GM12873 (cell line): ENCODE measurements around the gene DGKQ.

Experiments
- TF ChIP-seq, protein P1 (sequence below): IDR thresholded peaks from 2 replicates; pipeline ENCODE4 v1.5.1; 2012; ENCODE audit warnings: low read depth, mild to moderate bottlenecking, moderate library complexity, low read length, control low read depth; ENCODE audit not compliant: insufficient read depth; ENCODE audit errors: missing control alignments

The DGKQ gene

DNA sequence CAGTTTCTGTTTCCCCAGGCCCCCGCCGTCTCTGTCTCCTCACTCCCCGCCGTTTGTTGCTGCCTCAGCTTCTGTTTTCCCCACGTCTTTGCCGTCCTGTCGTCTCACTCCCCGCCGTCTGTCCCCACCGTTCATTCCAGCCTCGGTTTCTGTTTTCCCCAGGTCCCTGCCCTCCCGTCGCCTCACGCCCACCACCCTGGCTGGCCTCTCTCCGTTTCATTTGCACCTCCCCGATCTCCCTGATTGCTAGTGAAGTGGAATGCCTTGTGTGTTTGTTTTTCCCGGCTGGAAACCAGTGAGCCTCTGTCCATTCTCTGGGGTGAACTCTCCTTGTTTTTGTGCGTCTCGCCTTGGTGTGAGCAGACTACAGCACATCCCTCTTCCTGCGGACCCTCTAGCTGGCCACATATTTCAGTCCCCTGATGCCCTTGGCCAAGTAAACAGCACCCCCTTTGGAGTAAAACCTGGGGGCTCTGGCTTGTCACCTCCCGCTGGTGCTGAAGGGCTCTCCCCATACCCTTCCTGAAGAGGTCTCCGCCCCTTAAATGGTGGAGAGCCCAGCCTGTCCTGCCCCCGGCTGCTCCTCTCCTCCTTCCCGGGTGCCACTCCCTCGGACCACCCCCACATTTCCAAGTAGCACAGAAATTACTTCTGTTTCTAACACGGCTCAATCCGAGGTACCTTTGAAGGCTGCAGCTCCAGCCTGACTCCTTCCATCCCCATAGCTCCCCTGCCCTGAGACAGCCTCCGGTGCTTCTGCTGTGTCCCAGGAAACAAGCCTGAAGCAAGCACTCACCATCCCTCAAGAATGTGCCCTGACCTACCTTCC is 27.9 kb downstream of the DGKQ start:
- TF ChIP-seq, protein P1, sequence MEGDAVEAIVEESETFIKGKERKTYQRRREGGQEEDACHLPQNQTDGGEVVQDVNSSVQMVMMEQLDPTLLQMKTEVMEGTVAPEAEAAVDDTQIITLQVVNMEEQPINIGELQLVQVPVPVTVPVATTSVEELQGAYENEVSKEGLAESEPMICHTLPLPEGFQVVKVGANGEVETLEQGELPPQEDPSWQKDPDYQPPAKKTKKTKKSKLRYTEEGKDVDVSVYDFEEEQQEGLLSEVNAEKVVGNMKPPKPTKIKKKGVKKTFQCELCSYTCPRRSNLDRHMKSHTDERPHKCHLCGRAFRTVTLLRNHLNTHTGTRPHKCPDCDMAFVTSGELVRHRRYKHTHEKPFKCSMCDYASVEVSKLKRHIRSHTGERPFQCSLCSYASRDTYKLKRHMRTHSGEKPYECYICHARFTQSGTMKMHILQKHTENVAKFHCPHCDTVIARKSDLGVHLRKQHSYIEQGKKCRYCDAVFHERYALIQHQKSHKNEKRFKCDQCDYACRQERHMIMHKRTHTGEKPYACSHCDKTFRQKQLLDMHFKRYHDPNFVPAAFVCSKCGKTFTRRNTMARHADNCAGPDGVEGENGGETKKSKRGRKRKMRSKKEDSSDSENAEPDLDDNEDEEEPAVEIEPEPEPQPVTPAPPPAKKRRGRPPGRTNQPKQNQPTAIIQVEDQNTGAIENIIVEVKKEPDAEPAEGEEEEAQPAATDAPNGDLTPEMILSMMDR, result no peak

DNA sequence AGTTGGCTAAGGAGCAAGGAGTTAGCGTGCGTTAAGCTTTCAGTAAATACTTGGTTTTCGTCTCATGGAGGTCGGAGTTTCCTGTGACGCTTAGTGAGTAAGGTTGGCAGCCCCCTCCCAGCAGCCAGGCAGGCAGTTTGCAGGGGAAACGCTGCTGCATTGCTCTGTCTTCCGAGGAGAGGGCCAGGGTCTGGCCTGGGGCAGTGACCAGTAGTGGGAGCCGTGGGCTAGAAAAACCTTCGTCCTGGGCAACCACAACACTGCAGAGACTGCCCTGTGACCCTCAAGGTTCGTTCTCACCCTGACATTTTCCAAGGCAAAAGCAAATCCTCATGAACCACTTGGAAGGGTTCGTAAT is 40.7 kb downstream of the DGKQ start:
- TF ChIP-seq, protein P1, result no peak

DNA sequence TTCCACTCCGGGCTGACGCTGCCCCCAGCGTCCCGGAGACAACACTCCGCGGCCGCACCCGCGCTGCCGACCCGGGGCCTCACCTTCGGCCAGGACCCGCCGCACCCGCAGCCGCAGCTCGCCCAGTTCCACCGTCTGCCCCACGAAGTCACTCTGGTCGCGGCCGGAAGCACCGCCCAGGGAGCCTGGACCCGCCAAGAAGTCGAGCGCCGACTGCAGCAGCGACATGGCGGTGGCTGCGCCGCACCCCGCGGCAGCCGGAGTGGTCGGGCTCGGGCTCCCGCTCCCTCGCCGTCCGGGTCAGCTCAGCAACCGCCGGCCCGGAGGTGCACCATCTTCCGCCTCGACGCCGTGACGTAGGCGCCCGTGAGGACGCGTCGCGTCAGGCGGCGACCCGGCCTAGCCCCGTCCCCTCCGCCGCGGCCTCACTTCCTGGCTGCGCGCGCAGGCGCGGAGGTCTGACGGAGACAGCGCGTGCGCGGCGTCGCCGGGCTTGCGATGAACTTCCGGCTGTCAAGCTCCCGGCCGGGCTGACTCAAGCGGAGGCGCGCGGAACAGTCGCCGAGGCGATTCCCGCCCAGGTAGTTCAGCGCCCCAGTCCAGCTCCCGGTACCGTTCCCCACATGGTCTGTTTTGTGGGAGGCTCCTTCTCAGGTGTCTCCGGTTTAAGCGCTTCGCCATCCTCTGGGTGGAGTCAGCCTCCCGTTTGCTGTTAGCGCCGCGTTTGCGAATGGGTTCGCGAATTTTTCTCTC is 41.2 kb downstream of the DGKQ start, which contains the start of the genes GAK and TMEM175:
GAK (minus strand) TSS at position 357 of the 753 bp plus-strand sequence; CDS start at position 228, 129 bp downstream.
TMEM175 (plus strand) TSS at position 501 of the 753 bp plus-strand sequence. CDS start 15,280 bp downstream, outside the sequence.
- TF ChIP-seq, protein P1, result no peak

DNA sequence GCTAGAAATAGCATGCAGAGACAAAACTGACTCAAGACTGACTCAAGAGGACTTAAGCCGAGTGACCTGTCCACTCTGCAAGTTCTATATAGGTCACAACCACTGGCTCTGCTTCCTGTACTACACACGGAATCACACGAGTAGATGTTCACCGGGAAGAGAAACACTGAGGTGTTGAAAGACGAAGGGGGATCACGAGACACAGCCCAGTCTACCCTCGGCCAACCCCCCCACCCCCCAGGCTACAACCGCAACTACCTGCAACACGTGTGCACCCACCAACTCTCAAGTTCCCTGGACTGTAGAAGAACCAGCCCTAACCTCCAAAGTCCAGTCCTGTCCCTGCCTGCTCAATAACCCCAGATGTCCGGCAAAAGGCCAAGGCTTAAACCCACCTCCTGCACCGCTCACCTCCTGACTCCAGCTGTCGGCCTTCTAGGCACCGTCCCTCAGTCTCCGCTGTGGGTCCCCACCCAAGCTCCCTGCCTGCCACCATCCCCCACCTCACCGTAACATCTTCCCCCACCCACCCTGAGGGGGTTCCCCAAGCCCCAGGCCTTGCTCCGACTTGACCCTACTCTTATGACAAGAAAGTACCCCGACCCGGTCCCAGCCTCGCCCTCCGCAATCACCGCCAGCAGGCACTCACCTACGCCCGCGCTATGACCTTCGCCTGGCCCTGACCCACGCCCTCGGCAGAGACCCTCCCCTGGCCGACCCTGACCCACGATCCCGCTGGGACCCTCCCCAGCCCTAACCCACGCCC is 42.0 kb downstream of the DGKQ start:
- TF ChIP-seq, protein P1, result no peak

DNA sequence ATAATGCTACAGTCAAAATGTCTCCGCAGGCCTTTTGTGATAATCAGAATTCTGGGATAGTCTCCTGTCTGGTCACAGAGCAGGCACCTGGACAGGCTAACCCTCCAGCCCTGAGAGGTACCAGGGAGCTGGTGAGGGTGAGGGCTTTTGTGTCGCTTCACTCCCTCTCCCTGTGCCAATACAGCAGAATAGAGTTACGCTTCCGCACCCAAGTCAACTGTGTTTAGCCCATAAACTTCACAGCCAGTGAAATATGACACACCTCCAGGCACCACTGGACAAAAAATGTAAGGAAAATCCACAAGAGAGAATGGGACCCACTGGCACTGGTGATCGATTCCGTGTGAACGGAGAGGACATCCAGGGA is 42.6 kb downstream of the DGKQ start:
- TF ChIP-seq, protein P1, result no peak

DNA sequence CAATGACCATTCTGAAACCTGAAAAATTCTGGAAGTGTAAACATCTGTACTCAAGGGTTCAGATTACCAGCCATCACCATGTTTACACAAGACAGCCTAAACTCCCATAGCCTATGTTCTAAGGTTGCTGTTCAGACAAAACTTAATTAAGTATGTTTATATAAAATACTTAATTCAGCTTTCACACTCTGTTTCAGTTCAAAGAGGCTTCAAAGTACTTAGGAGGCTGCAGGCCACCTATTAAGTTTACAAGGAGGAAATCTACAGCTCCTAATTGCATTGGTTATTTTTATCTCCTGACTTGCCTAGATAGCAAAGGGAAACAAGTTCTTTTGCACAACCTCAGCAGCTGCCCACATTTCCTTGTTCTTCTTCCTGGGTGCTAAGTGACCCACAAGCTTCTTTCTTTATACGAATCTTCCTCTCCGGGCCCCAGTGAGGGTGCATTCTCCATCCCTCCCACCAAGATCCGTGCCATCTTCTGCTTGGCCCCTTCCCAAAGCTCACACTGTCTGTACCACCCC is 43.3 kb downstream of the DGKQ start:
- TF ChIP-seq, protein P1, result no peak
